HEK293 (cell line): ENCODE data around the gene SAMD14.
A peak's percentile ranks its signal among the peaks of the same experiment; 100 is the strongest.

Source experiments
- CTCF ChIA-PET: fragments of 350-600 bp; formaldehyde crosslinking; extraction: SDS; loops from one replicate; lab custom pipeline; 2021; ENCODE audit warnings: antibody characterized with exemption; lab: Yijun Ruan, JAX
- POLR2A ChIA-PET: fragments of 300-600 bp; formaldehyde crosslinking; extraction: SDS; loops from one replicate; lab custom pipeline; 2020; ENCODE audit warnings: antibody characterized with exemption, inconsistent platforms; lab: Yijun Ruan, JAX
- H3K27ac ChIP-seq: fragments of 200-500 bp; sonication (Bioruptor generic); 2 replicates; pipeline ENCODE4 v1.5.1; 2014; ENCODE audit warnings: low read depth, low read length, control low read depth, inconsistent platforms; ENCODE audit errors: extremely low read depth
- H3K36me3 ChIP-seq, 2 experiments: fragments of 200-500 bp in 1 of 2; sonication (Bioruptor generic) in 1 of 2; 1 replicate in 1 of 2; 2 replicates in 1 of 2; pipeline ENCODE4 v1.5.1; 2014 to 2017; ENCODE audit warnings: inconsistent platforms in 2 of 2, low read length in 2 of 2; ENCODE audit not compliant: control insufficient read depth in 2 of 2, insufficient read depth in 1 of 2
- H3K4me1 ChIP-seq: fragments of 200-500 bp; sonication (Bioruptor generic); 2 replicates; pipeline ENCODE4 v1.5.1; 2014; ENCODE audit warnings: mild to moderate bottlenecking, low read length, inconsistent platforms; ENCODE audit not compliant: control insufficient read depth, insufficient read depth
- H3K4me3 ChIP-seq: 2 replicates; pipeline ENCODE4 v1.5.1; 2011; ENCODE audit warnings: low read depth, mild to moderate bottlenecking, control low read depth, low read length, moderate library complexity
- H3K9me3 ChIP-seq: fragments of 200-500 bp; sonication (Bioruptor generic); 2 replicates; pipeline ENCODE4 v1.5.1; 2014; ENCODE audit warnings: low read depth, low read length, inconsistent platforms; ENCODE audit not compliant: control insufficient read depth, insufficient read depth
- IKZF3 ChIP-seq: fragments of 450-650 bp; IDR thresholded peaks from 2 replicates; pipeline ENCODE4 v1.5.0; 2018; ENCODE audit warnings: missing biosample characterization, mild to moderate bottlenecking, missing genetic modification characterization, moderate library complexity
- SP3 ChIP-seq: fragments of 450-650 bp; formaldehyde crosslinking; IDR thresholded peaks from 2 replicates; pipeline ENCODE4 v1.5.1; 2016; ENCODE audit warnings: missing biosample characterization, missing genetic modification characterization
- TCF7L2 ChIP-seq: IDR thresholded peaks from 2 replicates; pipeline ENCODE4 v1.6.1; 2011; ENCODE audit warnings: low read depth, mild to moderate bottlenecking, inconsistent platforms, low read length, moderate library complexity, borderline replicate concordance
- WT1 ChIP-seq: fragments of 450-650 bp; formaldehyde crosslinking; IDR thresholded peaks from 2 replicates; pipeline ENCODE4 v1.5.1; 2016; ENCODE audit warnings: missing biosample characterization, missing genetic modification characterization
- ZNF2 ChIP-seq: fragments of 450-650 bp; formaldehyde crosslinking; IDR thresholded peaks from 2 replicates; pipeline ENCODE4 v1.5.1; 2016; ENCODE audit warnings: missing biosample characterization, missing genetic modification characterization
- ZNF274 ChIP-seq, 2 experiments: fragments of 200-500 bp in 1 of 2; fragments of 450-650 bp in 1 of 2; sonication (Bioruptor generic) in 1 of 2; formaldehyde crosslinking in 1 of 2; IDR thresholded peaks; 2 replicates each; pipeline versions ENCODE4 v1.5.1 to v1.6.1; 2014 to 2016; ENCODE audit warnings: borderline replicate concordance in 1 of 2, inconsistent platforms in 1 of 2, low read length in 1 of 2, missing biosample characterization in 1 of 2, missing genetic modification characterization in 1 of 2
- ZNF280D ChIP-seq: fragments of 450-650 bp; formaldehyde crosslinking; IDR thresholded peaks from 2 replicates; pipeline ENCODE4 v1.5.1; 2016; ENCODE audit warnings: missing biosample characterization, missing genetic modification characterization
- ZNF37A ChIP-seq: fragments of 450-650 bp; IDR thresholded peaks from 2 replicates; pipeline ENCODE4 v1.5.1; 2018; ENCODE audit warnings: missing biosample characterization, missing genetic modification characterization
- ZNF449 ChIP-seq: fragments of 450-650 bp; formaldehyde crosslinking; IDR thresholded peaks from 2 replicates; pipeline ENCODE4 v1.5.1; 2017; ENCODE audit warnings: missing biosample characterization, mild to moderate bottlenecking, missing genetic modification characterization, moderate library complexity
- ZNF473 ChIP-seq: fragments of 450-650 bp; formaldehyde crosslinking; IDR thresholded peaks from 2 replicates; pipeline ENCODE4 v1.5.1; 2017; ENCODE audit warnings: missing biosample characterization, missing genetic modification characterization
- ZNF514 ChIP-seq: fragments of 450-650 bp; formaldehyde crosslinking; IDR thresholded peaks from 2 replicates; pipeline ENCODE4 v1.5.1; 2016; ENCODE audit warnings: missing biosample characterization, missing genetic modification characterization
- ZNF555 ChIP-seq: fragments of 450-650 bp; formaldehyde crosslinking; conservative IDR thresholded peaks from 2 replicates; pipeline ENCODE4 v1.5.1; 2017; ENCODE audit warnings: missing biosample characterization, mild to moderate bottlenecking, missing genetic modification characterization, inconsistent platforms
- ZNF645 ChIP-seq: fragments of 450-650 bp; formaldehyde crosslinking; IDR thresholded peaks from 2 replicates; pipeline ENCODE4; 2016; ENCODE audit warnings: missing biosample characterization, missing genetic modification characterization
- TF ChIP-seq, protein P1 (sequence below): fragments of 450-650 bp; formaldehyde crosslinking; IDR thresholded peaks from 2 replicates; pipeline ENCODE4 v1.5.1; 2016; ENCODE audit warnings: missing biosample characterization, missing genetic modification characterization, low read depth
- TF ChIP-seq, protein P2 (sequence below): fragments of 450-650 bp; formaldehyde crosslinking; IDR thresholded peaks from 2 replicates; pipeline ENCODE4 v1.5.1; 2017; ENCODE audit warnings: missing biosample characterization, missing genetic modification characterization
- TF ChIP-seq, protein P3 (sequence below): fragments of 450-650 bp; formaldehyde crosslinking; IDR thresholded peaks from 2 replicates; pipeline ENCODE4 v1.5.1; 2016; ENCODE audit warnings: missing biosample characterization, missing genetic modification characterization, borderline replicate concordance

The SAMD14 gene

DNA sequence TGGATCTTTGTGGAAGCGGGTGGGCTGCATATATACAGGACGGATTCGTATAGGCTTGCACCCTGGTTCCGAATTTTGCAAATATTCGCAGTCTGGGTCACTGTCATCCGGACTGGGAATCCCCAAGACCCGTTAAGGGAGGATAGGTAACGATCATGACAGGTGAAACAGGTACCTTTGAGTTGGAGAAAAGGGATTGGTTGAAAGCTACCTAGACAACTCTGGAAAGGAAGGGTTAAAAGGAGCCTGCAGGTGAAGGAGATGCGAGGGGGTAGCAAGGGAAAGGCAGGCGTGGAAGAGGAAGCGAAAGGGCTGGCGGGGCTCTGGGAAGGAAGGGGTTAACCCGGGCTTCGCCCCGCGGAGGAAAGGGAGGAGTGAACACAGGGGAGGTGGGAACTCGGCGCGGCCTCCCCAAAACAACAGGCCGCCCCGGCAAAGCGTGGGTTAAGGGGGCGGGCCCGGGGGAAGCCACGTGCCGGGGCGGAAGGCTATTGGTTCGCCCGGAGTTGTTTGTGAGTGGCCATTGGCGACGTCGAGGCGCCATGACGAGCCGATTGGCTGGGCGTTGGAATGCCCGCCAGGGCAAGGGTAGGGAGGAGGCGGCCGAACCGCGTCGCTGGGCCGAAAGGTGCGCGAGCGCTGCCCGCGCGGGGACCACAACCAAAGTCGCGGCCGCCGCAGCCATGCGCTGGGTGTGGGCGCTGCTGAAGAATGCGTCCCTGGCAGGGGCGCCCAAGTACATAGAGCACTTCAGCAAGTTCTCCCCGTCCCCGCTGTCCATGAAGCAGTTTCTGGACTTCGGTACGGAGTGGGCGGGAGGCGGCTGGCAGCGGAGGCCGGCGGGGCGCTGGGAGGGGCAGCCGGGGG, 35.0 kb downstream of the SAMD14 start, which contains the start of gene PDK2 (continued):
- TF ChIP-seq ZNF274 (IDR thresholded peaks at IDR 0.05; ENCODE audit: low read length) (no peak), ZNF274 (tag by site-specific recombination; IDR thresholded peaks at IDR 0.05; ENCODE audit: borderline replicate concordance) (no peak), ZNF555 (tag by site-specific recombination) (no peak), ZNF37A (tag by site-specific recombination) (no peak), SP3 (tag by site-specific recombination) (peak; percentile 99), ZNF280D (tag by site-specific recombination) (0 out of 2 replicates have a peak, but pooled peaks have one; percentile 12), ZNF473 (tag by site-specific recombination) (no peak), WT1 (tag by site-specific recombination) (peak; percentile 86), ZNF449 (tag by site-specific recombination) (peak; percentile 78)
- TF ChIP-seq, protein P1, sequence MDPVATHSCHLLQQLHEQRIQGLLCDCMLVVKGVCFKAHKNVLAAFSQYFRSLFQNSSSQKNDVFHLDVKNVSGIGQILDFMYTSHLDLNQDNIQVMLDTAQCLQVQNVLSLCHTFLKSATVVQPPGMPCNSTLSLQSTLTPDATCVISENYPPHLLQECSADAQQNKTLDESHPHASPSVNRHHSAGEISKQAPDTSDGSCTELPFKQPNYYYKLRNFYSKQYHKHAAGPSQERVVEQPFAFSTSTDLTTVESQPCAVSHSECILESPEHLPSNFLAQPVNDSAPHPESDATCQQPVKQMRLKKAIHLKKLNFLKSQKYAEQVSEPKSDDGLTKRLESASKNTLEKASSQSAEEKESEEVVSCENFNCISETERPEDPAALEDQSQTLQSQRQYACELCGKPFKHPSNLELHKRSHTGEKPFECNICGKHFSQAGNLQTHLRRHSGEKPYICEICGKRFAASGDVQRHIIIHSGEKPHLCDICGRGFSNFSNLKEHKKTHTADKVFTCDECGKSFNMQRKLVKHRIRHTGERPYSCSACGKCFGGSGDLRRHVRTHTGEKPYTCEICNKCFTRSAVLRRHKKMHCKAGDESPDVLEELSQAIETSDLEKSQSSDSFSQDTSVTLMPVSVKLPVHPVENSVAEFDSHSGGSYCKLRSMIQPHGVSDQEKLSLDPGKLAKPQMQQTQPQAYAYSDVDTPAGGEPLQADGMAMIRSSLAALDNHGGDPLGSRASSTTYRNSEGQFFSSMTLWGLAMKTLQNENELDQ (tag by site-specific recombination) = no peak
- TF ChIP-seq, protein P2, sequence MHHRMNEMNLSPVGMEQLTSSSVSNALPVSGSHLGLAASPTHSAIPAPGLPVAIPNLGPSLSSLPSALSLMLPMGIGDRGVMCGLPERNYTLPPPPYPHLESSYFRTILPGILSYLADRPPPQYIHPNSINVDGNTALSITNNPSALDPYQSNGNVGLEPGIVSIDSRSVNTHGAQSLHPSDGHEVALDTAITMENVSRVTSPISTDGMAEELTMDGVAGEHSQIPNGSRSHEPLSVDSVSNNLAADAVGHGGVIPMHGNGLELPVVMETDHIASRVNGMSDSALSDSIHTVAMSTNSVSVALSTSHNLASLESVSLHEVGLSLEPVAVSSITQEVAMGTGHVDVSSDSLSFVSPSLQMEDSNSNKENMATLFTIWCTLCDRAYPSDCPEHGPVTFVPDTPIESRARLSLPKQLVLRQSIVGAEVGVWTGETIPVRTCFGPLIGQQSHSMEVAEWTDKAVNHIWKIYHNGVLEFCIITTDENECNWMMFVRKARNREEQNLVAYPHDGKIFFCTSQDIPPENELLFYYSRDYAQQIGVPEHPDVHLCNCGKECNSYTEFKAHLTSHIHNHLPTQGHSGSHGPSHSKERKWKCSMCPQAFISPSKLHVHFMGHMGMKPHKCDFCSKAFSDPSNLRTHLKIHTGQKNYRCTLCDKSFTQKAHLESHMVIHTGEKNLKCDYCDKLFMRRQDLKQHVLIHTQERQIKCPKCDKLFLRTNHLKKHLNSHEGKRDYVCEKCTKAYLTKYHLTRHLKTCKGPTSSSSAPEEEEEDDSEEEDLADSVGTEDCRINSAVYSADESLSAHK (tag by site-specific recombination) = peak; percentile 18
- TF ChIP-seq, all 188 proteins: peak for 62

DNA sequence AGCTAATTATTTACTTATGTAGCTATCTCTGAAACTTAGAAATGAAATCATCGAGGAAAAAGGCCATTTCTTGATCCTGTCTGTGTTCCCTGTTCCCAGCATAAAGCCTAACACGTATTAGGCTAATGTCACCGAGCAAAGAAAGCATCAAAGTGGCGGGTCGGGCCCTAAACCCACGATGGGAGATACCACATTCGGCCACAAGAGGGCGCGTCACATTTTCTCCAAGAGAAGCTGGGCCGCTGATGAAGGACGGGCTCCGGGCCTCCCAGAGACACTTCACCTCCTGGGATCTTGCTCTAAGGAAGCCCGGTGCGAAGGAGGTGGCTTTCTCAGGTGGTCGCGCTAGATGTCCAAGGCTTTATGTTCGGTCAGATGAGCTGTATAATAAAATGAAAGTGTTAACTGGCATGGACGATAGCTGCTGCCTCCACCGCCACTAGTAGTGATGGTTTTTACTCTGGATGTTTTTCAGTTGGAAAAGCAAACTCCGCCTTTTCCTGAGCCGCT, 35.7 kb downstream of the SAMD14 start:
- POLR2A ChIA-PET = interaction anchor here (0.8 to 2.3 kb wide), 6 partner anchors 38 to 306 kb away, joined by 3 to 12 read pairs (median 5); partner anchors contain the start of genes ITGA3 and KAT7
- TF ChIP-seq ZNF645 (tag by site-specific recombination) = no peak
- TF ChIP-seq TCF7L2 = no peak; the same call in 1 of the 2 replicates
- TF ChIP-seq ZNF449 (tag by site-specific recombination) = no peak
- peak; percentile 78; the same call in 1 of the 2 replicates for TF ChIP-seq IKZF3 (tag by site-specific recombination)
- peak; percentile 80 for TF ChIP-seq ZNF2 (tag by site-specific recombination)
- TF ChIP-seq, protein P3, sequence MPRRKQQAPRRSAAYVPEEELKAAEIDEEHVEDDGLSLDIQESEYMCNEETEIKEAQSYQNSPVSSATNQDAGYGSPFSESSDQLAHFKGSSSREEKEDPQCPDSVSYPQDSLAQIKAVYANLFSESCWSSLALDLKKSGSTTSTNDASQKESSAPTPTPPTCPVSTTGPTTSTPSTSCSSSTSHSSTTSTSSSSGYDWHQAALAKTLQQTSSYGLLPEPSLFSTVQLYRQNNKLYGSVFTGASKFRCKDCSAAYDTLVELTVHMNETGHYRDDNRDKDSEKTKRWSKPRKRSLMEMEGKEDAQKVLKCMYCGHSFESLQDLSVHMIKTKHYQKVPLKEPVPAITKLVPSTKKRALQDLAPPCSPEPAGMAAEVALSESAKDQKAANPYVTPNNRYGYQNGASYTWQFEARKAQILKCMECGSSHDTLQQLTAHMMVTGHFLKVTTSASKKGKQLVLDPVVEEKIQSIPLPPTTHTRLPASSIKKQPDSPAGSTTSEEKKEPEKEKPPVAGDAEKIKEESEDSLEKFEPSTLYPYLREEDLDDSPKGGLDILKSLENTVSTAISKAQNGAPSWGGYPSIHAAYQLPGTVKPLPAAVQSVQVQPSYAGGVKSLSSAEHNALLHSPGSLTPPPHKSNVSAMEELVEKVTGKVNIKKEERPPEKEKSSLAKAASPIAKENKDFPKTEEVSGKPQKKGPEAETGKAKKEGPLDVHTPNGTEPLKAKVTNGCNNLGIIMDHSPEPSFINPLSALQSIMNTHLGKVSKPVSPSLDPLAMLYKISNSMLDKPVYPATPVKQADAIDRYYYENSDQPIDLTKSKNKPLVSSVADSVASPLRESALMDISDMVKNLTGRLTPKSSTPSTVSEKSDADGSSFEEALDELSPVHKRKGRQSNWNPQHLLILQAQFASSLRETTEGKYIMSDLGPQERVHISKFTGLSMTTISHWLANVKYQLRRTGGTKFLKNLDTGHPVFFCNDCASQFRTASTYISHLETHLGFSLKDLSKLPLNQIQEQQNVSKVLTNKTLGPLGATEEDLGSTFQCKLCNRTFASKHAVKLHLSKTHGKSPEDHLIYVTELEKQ (tag by site-specific recombination) = no peak
- TF ChIP-seq ZNF514 (tag by site-specific recombination) = no peak

More for the DNA sequence above, 35.7 kb downstream of the SAMD14 start:
- H3K36me3 ChIP-seq = peaks cover 0 to 28% of the 10 kb centered on the region in 2 experiments; a peak in 1 of 3 replicates
- no peaks in the 10 kb centered on the region for H3K9me3 ChIP-seq
- peak overlapping the region; percentile 35 for H3K4me3 ChIP-seq
- peak overlapping the region; percentile 45 for H3K27ac ChIP-seq
- H3K4me1 ChIP-seq = 0 out of 2 replicates have a peak, but pooled peaks cover 2% of the 10 kb centered on the region
- CTCF ChIA-PET = interaction anchor here (0.6 to 5.3 kb wide), 97 partner anchors 9 to 737 kb away, joined by 3 to 101 read pairs (median 4); partner anchors contain the start of genes COL1A1, DLX3, ITGA3 and LRRC59
